GM04504 (cell line): ENCODE measurements around the gene KLHDC1.
"Not testable (repeated sequence)": the region's sequence is repeated elsewhere in the genome, so short reads cannot be mapped to it uniquely, and the experiment has no call there.

Source experiments
- DNase-seq: peaks from one replicate; pipeline ENCODE4 v3.0.0-alpha.2; 2012; ENCODE audit warnings: low read depth

Gene KLHDC1, protein sequence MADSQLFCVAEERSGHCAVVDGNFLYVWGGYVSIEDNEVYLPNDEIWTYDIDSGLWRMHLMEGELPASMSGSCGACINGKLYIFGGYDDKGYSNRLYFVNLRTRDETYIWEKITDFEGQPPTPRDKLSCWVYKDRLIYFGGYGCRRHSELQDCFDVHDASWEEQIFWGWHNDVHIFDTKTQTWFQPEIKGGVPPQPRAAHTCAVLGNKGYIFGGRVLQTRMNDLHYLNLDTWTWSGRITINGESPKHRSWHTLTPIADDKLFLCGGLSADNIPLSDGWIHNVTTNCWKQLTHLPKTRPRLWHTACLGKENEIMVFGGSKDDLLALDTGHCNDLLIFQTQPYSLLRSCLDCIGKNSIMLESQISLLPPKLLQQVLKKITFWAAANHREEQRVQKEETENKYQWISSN

DNA sequence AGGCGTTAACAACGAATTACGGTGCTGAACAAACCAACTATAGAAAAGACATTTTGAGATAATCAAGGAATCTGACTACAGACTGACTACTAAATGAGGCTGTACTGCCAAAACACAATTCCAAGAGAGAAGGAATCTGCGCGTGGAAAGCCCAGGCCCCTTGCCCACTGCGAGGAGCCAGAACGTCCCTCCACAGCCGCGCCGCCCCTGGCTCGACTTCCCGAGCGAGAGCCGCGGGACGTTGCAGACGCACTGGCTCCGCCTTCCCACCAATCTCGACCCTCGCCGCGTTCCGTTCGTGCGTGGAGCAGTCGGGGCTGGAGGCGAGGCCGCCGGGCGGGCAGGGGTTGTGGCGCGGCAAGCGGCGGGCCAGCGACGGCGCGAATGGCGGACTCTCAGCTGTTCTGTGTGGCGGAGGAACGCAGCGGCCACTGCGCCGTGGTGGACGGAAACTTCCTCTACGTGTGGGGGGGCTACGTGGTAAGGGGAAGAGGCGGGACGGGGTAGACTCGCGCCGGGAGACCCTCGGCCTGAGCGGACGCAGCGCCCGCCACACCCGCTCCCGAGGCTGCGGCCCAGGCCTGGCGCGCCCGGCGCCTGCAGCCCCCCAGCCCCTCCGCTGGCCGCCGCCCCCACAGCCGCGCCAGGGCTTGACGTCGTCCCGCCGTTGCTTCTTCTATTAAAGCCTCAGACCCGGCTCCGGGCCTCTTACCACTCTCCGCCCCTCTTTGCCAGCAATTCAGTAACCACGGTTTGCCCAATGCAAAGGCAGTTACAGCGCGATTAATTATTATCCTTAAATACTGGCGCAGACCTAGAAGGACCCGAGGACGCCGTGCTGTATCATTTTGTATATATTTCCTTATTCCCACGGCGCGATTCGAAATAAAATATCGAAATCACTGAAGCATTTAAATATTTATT lies at the start of gene KLHDC1:
Gene KLHDC1, plus strand, starts transcription at position 310 of the 924 bp plus-strand sequence. Its CDS starts 75 bp downstream, at position 385.
- no peak for DNase-seq

DNA sequence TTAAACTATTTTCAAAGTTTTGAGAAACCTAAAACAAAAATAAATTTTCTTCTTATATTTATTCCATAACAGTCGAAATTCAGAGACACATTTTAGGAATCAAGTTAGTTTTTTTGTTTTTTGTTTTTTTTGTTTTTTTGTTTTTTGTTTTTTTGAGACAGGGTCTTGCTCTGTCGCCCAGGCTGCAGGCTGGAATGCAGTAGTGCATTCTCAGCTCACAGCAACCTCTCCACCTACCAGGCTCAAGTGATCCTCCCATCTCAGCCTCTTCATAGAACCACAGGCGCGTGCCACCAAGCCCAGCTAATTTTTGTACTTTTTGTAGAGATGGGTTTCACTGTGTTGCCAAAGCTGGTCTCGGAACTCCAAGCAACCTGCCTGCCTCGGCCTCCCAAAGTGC lies 39.4 kb upstream of the KLHDC1 start:
- no peak for DNase-seq

- no peak for DNase-seq
These were observed 38.4 kb upstream of the KLHDC1 start for GRCh38 chr14:49654511-49654910.

GRCh38 chr14:49657500-49657899 lies 35.4 kb upstream of the KLHDC1 start:
- DNase-seq: not testable (repeated sequence)

- DNase-seq: no peak
These were observed 33.1 kb upstream of the KLHDC1 start for GRCh38 chr14:49659526-49660455.

- no peak for DNase-seq
These were observed 22.4 kb upstream of the KLHDC1 start for GRCh38 chr14:49670475-49670874.

- no peak for DNase-seq
These were observed 19.3 kb upstream of the KLHDC1 start for GRCh38 chr14:49673586-49673985.

GRCh38 chr14:49677643-49678042 lies 15.3 kb upstream of the KLHDC1 start:
- DNase-seq: no peak

GRCh38 chr14:49679271-49679670 lies 13.6 kb upstream of the KLHDC1 start:
- no peak for DNase-seq

DNA sequence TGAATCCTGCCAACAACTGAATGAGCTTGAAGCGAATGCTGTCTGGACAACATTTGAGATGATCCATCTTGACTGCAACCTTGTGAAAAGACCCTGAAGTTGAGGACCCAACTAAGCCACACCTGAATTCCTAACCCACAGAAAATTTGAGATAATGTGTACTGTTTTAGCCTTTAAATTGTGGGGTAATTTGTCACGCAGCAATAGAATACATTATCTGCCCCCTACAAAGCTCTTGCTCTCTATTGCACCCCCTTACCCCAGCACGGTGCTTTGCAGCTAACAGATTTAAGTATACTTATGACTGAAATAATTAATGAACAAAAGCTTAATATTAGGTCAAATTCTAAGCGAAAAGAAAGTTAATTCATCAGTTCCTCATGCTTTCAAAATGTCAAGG lies 6.5 kb upstream of the KLHDC1 start:
- DNase-seq: no peak

GRCh38 chr14:49687942-49688700 lies 4.8 kb upstream of the KLHDC1 start, which contains the start of gene POLE2:
POLE2 (minus strand) TSS chr14:49688214; CDS start chr14:49688203, 11 bp downstream.
- no peak for DNase-seq

GRCh38 chr14:49688701-49689030 lies 4.3 kb upstream of the KLHDC1 start:
- DNase-seq: no peak

- no peak for DNase-seq
These were observed 1.9 kb upstream of the KLHDC1 start for GRCh38 chr14:49691031-49691430.

GRCh38 chr14:49692193-49692757 lies 645 bp upstream of the KLHDC1 start:
- no peak for DNase-seq

- not testable (repeated sequence) for DNase-seq
These were observed 810 bp downstream of the KLHDC1 start for GRCh38 chr14:49693735-49694124.

GRCh38 chr14:49702725-49703124 lies 9.8 kb downstream of the KLHDC1 start:
- no peak for DNase-seq

DNA sequence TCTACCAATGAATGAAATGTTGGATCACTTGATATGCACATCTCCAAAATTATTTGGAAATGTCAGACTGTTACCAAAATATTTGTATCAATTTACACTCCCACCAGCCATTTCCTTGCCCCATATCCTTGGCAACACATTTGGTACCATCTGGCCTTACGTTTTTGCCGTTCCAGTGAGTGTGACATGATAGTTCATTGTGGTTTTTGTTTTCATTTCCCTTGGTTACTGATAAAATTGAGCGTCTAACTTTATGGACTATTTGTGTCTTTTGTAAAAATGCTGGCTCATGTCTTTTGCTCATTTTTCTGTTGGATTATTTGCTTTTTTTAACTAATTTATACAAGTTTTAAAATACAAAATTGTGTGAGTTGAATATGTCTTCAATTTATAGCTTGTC lies 11.0 kb downstream of the KLHDC1 start:
- no peak for DNase-seq

- not testable (repeated sequence) for DNase-seq
These were observed 11.6 kb downstream of the KLHDC1 start for GRCh38 chr14:49704471-49704870.

DNA sequence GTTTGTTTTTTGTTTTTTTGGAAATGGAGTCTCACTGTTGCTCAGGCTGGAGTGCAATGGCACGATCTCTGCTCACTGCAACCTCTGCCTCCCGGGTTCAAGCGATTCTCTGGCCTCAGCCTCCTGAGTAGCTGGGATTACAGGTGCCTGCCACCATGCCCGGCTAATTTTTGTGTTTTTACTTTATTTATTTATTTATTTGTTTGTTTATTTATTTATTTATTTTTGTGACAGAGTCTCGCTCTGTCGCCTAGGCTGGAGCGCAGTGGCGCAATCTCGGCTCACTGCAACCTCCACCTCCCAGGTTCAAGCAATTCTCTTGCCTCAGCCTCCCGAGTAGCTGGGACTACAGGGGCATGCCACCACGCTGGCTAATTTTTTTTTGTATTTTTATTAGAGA lies 18.1 kb downstream of the KLHDC1 start:
- DNase-seq: not testable (repeated sequence)

DNA sequence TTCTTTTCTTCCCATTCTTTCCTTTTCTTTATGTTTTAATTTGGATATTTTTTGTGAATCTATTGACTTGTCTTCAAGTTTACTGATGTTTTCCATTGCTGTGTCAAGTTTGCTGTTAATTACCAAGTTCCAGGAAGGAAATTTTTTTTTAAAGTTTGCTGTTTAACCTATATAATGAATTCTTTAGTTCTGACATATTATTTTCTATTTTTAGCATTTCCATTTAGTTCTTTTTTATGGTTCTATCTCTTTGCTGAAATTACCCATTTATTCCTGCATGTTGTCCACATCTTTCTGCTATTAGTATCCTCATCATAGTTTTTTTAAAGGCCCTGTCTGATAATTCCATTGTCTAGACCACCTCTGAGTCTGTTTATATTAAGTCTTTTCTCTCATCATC lies 27.8 kb downstream of the KLHDC1 start:
- DNase-seq: no peak
